ENCODE results near the gene TRAPPC12.

GRCh38 chr2:3494984-3495666, 115.6 kb downstream of the TRAPPC12 start:
- TF ChIP-seq TAF1 (IDR thresholded peaks at IDR 0.05; ENCODE audit: borderline replicate concordance, low read depth, low read length) (no peak), POLR2A (IDR thresholded peaks at IDR 0.05; ENCODE audit: low read depth, low read length) (no peak), POLR2AphosphoS5 (IDR thresholded peaks at IDR 0.05; ENCODE audit: low read depth, low read length) (no peak)

Measured in GM12892 (cell line).